GM04504 (cell line): ENCODE data around the gene LASP1.

Experiments used
- DNase-seq: peaks from one replicate; pipeline ENCODE4 v3.0.0-alpha.2; 2012; ENCODE audit warnings: low read depth

Gene LASP1

DNA sequence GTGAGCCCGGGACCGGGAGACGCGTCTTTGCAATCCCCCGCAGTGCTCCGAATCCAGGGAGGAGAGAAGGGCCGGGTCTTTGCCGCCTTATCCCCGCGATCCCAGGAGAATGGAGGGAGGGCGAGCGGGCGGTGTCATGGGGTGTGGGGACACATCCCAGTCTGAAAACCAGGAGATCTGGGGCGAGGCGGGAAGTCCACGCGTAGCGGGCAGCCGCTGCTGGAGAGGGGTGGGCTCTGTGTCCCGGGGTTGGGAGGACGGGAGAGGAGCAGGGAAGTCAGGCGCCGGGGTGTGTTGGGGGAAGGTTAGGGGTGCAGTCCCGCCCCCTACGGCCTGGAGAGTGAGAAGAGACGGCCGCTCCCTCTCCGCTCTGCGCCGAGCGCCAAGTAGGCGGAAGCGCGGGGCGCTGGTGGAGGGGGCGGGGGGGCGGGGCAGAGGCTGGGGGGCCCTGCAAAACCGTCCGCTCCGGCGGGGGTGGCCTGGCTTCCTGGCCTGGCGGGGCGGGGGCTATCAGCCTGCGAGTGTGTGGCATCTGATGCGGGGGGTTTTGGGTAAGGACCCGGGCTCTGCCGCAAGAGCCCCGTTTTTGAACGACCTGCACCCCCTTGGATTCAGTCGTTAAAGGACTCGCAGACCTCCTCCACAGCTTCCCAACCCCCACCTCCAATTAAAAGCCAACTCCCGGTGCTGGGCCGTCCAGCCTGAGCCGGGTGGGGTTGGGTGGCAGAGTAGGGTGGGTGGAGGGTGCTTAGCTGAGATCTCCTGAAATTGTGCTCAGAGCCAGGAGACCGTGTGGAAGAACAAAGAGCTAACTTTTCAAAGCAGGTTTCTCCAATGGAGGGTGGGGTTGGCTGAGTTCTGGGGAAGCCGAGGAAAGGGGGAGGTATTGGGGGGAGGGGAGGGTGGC lies 654 bp downstream of the LASP1 start:
- DNase-seq = no peak

DNA sequence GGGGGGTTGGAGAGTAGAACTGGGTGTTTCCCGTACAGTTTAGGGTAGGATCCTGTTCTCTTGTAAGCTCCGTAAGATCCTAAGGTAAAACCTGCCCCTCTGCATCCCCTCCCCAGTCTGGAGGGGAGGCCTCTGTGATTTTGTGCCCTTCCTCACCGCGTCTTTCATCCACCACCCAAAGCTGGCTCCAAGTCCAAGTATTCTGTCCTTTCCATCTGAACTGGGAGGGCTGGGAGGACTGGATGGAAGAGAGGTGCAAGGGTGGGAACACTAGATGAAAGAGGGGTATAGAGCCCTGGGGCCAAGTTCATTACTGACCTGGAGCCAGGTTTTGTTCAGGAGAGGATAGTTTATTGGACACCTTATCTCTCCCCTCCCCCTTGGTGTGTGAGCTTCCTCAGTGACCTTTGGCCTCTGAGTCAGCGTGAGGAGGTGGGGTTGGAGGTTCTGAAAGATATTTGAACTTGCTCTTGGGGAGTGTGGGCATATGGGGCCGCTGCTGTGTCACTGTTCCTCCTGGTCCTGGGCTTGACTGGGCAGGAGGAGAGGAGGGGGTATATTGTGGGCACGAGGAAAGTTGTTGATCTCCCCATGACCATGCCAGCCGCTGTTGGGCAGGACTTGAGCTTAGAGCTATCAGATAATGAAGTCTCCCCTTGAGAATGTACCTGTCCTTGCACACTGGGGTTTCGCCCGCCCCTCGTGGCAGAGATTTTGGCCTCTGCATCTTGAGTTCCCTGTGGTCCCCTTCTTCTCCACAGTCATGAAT lies 1.6 kb downstream of the LASP1 start:
- DNase-seq = no peak

DNA sequence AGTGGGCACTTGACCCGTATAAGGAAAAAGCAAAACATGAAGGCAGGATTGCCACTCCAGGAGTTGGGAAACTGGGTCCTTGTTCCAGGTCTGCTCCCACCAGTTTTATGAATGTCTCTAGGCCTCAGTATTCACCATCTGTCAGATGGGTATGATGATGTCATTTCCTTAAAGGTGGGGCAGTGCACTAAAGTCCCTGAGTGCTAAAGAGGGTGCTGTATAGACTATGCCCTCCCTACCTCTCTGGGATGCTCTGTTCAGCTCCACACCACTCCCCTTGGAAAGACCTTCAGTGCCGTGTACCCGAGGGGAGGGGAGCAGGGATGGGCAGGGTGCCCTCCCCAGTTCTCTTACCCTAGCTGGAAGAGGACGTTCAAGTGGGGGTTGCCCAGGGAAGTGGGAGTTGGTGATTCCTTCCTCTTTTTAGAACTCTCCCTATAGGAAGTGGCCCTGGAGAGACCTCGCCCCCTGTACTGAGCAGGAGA lies 2.2 kb downstream of the LASP1 start:
- no peak for DNase-seq

DNA sequence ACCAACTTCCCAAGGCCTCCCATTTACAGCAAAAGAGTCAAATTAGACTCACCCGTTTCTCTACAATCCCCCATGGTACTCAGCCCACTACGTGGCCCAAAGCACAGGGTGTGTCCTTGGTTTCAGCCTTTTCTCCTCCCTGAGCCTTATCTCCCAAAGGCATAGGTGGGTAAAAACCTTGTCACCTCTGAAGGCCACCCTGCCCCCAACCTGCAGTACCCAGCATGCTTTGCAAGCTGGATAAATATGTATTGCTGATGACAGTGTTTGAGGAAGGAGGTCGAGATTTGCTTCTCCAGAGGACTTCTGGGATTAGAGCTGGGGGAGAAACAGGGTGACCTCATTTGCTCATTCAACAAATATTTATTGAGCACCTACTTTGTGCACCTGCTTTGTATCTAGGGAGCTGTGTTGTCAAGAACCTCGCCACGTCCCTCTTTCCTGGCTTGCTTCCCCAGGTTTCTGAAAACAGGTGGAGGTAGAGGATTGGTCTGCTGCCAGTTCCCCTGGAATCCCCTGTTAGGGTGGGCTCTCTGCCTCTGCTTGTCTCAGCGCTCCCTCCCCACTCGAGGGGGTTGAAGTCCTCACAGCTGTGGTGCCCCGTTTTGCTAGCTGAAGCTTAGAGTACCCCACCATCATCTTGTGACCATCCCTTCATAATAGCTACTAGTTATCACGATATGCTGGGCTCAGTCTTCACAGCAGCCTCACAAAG lies 3.0 kb downstream of the LASP1 start:
- no peak for DNase-seq

DNA sequence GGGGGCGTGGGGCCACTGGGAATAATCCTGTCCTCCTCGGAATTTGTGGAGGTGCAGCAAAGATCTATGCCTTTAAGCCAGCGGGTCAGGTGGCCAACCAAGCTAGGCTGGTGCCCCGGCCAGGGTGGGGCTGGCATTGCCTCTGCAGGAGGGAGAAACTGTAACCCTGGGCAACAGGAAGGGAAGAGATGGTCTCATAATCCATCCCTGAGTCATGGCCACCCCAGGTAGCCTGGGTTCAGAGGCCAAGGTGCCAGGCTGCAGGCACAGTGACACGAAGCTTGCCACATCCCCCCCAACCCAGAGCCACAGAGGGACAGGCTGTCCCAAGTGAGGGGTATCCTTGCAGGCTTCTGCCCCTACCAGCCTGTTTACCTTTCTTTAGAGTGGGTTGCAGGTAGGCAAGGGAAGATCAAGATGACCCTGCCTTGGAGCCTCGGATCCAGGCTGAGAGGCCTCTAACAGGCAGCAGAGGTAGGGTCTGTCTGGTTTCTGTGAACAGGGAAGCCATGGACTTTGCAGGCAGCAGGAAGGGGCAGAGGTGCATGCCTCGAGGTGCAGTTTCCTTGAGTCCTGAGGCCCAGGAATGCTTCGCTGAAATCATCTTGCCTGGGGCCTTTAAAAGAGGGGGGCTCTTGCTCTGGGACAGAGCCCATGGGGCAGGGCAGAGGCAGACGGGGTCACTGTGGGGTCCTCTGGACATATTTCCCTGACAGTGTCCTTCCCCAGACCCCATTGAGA lies 4.0 kb downstream of the LASP1 start:
- DNase-seq = no peak

DNA sequence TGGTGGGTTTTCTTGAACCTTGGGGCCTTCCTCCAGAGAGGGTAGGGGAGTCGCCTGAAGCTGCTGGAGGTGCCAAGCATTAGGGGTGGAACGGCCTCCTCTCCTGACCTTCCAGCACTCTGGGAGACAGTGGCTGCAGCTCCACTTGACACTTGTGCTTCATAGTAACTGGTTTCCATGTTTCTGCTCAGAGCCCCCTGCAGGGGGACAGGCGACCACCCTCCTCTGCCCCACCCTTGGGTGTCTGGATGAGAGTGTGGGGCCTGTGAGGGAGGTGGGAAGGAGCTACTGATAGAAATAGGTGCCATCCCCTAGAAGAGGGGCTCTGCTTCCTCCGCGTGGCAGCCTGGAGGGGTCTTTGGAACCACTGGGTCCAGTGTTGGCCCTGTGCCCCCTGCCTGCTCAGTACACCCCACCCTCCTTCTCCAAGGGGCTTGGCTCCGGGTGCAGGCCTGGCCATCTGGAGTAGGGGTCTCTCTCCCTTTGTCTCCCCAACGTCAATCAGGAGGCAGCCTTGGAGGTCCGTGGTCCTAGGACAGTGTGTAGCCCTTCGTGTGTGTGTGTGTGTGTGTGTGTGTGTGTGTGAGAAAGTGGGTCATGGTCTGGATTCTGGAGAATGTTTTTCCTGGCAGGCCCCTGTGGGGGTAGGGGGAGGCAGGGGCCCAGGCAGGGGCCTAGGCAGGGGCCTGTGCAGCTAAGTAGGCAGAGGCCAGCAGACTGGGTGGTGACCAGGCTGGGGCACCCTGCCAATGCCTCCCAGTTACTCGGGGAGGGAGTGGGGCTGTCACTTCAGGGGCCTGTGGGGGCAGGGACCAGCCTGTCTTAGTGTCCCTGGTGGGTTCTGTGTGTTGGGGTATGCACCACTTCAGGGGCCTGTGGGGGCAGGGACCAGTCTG lies 4.9 kb downstream of the LASP1 start:
- DNase-seq = no peak

DNA sequence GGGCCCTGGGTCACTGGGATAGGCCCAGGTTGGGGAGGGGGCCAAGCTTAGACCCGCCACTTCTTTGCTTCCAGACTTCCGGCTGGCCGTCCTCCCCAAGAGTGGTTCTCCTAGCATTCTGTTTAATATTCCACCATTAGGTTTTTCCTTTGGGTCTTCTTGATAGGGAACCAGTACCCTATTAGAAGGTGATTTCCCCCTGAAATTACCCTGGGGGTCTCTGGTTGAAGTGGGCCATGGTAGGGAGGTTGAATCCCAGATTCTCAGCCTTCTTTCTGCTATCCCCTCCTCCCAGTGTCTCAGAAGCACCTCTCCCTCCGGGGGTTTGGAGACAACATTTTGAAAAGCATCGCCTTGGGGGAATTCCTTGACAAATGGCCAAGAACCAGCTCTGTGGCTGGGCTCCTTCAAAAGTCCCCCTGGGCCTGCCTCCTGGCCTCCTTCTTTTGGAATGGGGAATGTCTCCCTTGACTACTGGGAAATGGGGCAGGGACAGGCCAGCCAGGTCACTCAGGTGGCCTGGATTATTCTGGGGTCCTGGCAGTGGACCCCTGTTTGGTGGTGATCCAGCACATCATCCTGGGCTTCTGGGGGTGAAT lies 5.7 kb downstream of the LASP1 start:
- no peak for DNase-seq

DNA sequence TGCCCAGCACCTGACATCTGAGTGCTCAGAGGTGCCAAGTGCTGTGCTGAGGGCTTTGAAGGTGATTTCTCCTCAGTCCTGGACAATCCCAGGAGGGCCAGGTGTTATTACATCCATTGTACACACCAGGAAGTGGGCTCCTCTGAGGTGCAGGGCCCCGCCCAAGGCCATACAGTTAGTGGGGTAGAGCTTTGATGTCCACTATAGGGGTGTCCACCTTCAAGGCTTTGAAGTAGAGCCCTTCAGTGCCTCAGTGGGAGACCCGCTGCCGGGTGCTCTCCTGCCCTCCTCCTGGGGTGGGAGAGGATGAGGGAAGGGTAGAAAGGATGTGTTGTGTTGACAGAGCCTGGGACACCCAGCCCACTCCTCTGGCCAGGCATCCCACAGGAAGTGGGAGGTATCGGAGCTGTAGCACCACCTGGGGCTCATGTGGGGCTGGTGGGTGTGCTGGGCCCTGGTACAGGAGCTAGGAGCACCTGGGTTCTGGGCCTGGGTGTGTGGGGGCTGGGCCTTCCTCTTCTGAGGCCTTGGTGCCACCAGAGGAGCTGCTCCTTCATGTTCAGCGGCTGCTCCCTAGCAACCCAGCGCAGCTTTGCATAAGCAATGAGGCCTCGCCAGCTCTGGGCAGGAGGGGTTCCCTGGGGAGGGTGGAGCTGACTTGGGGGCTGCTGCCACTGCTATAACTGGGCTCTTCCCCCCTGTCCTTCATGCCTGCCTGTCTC lies 7.4 kb downstream of the LASP1 start:
- no peak for DNase-seq

DNA sequence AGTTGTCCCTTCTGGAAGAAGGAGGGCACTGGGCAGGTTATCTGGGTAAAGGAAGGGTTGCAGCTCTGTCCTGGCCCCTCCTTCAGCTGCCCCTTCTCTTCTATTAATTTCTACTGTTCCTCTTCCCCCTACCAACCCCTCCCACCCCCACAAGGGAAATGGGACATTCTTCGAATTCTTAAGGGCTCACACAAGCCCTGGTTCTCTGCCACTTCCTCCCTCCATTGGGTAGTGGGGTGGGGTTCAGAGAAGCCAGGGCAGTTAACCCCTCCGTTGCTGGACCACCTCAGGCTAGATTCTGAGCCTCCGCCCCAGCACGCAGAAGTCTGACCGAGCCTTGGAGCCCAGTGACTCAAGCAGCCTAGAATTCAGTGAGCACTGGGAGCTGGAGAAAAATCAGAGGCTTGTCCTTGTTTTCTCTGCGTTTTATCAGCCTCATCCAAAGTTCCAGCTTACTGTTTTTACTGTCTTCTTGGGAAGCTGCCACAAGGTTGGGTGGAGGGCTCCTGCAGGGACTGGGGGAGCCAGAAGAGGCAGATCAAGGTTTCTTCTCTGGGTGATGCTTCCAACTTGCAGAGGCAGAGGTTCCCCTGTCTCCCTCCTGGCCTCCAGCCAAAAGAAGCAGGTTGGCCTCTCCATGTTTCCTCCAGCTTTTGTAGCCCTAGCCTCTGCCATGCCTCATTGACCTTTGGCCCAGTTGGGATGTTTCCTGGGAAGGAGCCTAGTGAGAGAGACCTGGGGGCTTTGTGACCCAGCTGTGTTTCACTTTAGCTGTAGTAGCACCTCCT lies 10.2 kb downstream of the LASP1 start:
- DNase-seq = peak; percentile 56

DNA sequence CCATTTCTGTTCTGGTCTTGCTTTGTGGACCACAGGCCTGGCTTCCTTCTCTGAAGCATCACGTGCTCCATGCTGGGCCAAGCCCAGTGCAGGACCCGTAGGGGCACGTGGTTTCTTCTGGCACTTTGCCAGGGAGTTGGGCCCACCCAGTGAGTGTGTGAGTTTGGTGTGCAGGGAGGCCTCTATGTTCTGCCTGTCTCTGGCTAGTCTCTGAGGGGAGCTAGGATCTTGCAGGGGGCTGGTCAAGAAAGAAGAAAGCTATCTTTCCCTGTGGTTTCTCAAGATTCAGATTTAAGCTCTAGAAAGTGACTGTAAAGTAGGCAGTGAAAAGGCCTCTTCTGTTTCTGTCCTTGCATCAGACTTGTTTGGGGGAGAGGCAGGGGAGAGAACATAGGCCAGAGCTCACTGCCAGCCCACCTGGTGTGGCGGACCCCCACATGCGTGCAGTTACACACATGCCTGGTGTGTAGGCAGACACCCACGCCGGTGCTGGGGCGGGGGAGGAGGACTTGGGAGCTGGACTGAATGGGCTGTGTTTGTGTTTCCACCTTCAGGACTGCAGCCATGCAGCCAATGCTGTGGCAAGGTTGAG lies 11.8 kb downstream of the LASP1 start:
- DNase-seq = no peak

DNA sequence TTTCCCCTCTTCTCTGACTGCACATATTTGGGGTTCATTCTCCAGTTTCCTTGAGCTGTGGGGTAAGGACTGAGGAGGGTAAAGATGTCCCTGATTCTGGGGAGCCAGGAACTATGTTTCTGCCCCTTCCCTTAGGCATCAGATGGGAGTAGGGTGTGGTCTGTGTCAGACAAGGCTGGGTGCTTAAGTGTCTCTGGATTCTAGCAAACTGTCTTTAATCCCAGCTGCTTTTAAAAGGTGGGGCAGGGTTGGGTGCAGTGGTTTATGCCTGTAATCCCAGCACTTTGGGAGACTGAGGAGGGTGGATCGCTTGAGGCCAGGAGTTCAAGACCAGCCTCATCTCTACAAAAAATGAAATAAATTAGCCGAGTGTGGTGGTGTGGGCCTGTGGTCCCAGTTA lies 13.0 kb downstream of the LASP1 start:
- DNase-seq = no peak

DNA sequence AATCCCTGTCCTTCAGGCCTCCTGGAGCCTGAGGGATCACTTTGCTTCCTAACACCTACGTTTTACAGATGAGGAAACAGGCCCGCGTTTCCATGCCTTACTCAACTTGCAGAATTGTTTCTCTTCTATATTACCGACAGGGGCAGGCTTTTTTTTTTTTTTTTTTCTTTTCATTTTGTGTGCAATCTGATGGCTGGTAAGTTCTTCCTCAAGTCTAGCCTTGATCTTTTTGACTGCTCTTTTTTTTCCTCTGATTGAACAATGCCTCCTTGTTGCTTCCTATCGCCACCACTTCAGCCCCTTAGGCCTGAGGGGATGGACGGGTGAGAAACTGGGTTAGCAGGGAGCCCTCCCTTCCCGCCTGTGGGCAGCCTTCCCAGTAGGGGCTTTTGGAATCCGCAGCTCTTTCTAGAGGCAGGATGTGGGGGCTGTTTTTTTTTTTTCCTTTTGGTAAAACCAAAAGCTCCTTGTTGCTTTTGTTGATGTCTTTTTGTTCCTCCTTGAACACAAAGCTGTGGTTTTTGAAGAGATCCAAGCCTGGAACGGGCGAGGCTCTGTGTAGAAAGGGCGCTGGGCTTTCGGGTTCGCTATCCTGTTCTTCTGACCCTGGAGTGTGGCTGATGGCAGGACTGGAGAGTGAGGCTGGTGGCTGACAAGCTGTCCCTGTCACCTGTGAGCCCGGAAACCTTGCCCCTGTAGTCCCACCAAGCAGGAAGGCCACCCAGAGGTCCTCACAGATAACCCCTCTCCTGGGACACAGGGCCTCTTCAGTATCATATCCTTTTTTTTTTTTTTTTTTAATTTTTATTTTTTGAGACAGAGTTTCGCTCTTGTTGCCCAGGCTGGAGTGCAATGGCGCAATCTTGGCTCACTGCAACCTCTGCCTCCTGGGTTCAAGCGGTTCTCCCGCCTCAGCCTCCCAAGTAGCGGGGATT lies 14.0 kb downstream of the LASP1 start:
- DNase-seq = no peak

DNA sequence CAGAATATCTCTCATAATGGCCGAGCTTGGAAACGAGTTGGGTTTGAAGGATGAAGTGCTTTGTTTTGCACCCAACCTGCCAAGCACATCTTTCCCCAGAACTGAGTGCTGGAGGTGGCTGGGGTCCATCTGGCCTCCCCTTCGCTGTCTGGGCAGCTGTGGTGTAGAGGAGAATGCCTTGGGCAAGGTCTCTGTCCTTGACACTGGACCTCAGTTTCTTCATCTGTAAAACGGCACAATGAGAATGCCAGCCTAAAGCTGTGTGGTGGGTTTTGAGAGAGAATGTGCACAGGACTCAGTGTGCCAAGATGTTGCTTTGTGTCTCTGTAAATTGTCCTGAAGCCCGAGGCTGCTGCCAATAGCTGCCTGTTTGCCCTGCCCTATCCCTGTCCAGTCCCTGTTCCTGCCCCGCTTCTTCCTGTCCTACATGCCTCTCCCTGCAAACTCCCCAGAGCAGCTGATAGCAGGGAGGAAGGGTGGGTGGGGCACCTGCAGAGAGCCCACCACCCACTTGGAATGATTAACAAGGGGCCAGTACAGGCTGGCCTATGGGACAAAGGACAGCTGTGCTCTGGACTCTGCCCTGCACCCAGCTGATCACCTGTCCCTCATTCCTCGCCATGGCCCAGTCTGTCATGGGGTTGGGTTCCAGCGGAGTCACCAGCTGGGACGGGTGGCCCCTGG lies 15.3 kb downstream of the LASP1 start:
- no peak for DNase-seq

DNA sequence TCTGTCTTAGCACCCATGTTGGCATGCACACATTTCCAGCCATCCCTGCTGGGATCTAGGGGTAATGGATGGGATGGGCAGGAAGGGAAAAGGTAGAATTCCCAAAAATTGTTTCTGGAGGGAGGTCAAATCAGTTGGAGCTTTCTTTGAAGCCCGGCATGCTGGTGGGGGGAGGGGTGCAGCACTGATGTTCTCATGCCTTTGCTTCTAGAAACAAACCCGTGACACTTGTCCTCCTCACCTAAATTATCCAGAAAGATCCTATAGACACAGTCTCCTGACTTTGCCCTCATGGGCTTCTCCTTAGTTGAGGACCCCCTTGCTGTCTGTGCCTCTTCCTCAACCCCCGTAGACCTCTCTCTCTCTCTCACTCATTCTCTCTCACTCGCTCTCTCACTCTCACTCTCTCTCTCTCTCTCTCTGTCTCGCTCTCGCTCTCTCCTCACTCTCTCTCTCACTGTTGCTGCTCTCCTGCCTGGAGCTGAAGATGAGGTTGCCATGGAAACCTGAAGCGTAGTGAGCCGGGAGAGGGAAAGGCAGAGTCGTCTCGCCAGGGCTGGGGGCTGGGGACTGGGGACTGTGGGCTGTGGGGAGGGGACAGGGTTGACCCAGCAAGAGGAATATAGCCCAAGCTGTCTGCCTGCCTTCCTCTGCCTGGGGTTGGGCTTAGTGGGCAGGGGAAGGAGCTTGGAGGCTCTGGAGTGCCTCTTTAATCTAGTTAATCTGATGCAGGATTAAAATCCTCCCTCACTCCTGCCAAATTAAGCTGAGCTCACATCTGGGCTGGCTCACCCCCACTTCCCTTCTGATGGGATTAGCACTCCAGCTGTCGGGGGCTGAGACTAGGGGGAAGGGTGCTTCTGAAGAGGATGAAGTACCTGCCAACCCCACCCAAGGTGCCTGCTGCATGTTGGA lies 16.1 kb downstream of the LASP1 start:
- DNase-seq = no peak

DNA sequence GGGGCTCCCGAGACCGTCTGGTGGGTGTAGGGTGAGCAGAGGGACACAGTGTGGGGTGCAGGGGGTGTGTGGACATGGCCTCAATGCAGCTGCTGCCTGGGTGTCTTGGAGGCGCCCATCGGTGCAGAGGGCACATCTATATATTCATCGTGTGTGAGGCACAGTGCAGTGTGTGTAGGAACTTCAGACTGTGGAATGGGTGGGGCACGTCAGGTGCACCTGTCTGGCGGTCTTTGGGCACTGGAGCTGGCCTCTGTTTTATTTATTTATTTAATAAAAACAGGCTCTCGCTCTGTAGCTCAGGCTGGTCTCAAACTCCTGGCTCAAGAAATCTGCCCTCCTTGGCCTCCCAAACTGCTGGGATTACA lies 16.8 kb downstream of the LASP1 start:
- no peak for DNase-seq

DNA sequence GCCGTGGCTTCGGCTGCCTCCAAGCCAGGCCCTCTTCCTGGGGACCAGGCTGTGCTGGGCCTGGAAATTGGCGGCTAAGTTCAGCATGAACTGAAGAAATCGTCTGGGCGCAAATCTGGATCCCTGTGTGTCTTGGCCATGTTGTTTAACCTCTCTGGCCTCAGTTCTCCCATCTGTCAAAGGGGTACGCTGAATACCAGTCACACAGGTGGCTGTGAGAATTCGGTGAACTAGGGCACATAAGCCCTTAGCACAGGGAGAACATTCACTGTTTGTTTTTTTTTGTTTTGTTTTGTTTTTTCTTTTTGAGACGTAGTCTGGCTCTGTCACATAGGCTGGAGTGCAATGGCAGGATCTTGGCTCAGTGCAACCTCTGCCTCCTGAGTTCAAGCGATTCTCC lies 19.0 kb downstream of the LASP1 start:
- no peak for DNase-seq
